Measurements from ENCODE around the gene ANO6.

DNA sequence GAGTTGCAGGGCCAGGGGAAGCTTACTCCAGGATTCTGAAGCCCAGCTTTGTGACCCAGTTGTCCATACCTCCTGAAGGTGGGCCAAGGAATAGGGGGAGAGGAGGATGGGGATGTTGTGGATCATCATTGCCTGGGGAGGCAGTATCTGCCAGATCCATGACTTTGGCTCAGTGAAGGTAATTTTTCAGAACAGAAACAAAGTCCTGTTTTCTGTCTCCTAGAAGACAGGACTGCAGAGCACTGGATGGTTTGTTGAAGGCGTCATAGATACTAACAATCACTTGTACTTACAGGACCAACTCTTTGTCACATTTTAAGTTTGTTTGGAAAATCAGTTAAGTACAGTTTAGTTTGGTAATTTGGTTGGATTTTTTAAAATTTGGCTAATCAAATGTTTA is 38.4 kb downstream of the ANO6 start:
- TF ChIP-seq, protein P1, sequence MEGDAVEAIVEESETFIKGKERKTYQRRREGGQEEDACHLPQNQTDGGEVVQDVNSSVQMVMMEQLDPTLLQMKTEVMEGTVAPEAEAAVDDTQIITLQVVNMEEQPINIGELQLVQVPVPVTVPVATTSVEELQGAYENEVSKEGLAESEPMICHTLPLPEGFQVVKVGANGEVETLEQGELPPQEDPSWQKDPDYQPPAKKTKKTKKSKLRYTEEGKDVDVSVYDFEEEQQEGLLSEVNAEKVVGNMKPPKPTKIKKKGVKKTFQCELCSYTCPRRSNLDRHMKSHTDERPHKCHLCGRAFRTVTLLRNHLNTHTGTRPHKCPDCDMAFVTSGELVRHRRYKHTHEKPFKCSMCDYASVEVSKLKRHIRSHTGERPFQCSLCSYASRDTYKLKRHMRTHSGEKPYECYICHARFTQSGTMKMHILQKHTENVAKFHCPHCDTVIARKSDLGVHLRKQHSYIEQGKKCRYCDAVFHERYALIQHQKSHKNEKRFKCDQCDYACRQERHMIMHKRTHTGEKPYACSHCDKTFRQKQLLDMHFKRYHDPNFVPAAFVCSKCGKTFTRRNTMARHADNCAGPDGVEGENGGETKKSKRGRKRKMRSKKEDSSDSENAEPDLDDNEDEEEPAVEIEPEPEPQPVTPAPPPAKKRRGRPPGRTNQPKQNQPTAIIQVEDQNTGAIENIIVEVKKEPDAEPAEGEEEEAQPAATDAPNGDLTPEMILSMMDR (IDR thresholded peaks at IDR 0.05; ENCODE audit: low read depth, low read length, missing input control) = no peak
- TF ChIP-seq JUND (IDR thresholded peaks at IDR 0.05) (no peak), YY1 (IDR thresholded peaks at IDR 0.05) (no peak), ATF3 (IDR thresholded peaks at IDR 0.05) (no peak), RAD21 (IDR thresholded peaks at IDR 0.05) (no peak), ZBTB33 (IDR thresholded peaks at IDR 0.05) (no peak), GABPA (IDR thresholded peaks at IDR 0.05 in 1 of 2, conservative IDR thresholded peaks at IDR 0.05 in 1 of 2) (no peak)
- TF ChIP-seq, protein P2, sequence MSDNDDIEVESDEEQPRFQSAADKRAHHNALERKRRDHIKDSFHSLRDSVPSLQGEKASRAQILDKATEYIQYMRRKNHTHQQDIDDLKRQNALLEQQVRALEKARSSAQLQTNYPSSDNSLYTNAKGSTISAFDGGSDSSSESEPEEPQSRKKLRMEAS (IDR thresholded peaks at IDR 0.05) = no peak

Data from liver (tissue), 3 donors.